HG02763 (cell line): ENCODE results near the gene FER.
A peak's percentile ranks its signal among the peaks of the same experiment; 100 is the strongest.

Experiments
- ATAC-seq: cut with Tn5 transposase; IDR thresholded peaks from one replicate; pipeline ENCODE4 v1.9.1; 2021; ENCODE audit warnings: mild to moderate bottlenecking, moderate library complexity; ENCODE audit not compliant: unreplicated experiment

The FER gene

GRCh38 chr5:109167586-109167985 lies 419.9 kb downstream of the FER start:
- no peak for ATAC-seq

- no peak for ATAC-seq
These were observed 420.5 kb downstream of the FER start for GRCh38 chr5:109168151-109168550.

- no peak for ATAC-seq
These were observed 423.1 kb downstream of the FER start for GRCh38 chr5:109170629-109171350.

GRCh38 chr5:109171437-109172073 lies 423.9 kb downstream of the FER start:
- peak; percentile 70 for ATAC-seq

DNA sequence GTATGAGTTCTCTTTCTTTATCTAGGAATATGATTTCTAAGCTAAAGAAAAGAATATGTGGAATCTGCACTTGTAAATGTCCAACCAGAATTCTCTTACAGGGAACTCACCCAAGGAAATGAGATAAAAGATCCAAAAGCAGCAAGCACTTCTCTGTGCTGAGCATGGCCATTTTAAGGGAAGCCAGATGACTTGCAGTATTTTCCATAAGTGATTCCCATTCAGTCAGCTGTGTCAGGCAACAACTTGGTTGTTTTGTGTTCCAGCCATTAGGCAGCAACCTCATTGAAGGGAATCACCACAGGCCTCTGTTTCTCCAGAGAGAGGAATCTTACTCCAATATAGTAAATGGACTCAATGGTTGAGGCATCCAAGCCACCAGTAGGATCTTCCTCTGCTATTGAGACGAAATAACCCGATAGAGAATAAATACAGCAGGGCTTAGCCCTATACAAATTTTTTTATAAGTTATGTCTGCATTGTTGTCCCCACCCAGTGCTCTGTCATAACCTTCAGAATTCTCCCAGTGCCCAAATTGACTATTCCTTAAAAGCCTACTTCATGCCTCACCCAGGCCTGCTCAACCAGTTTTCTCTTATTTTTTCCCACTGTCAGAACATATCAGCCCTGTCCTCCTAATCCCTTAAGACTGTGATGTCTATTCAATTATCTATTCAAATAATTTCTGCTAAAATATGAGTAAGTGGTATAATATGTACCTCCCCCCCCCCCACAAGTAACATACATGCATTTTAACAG lies 425.5 kb downstream of the FER start:
- ATAC-seq = no peak

- no peak for ATAC-seq
These were observed 429.5 kb downstream of the FER start for GRCh38 chr5:109177227-109177626.

GRCh38 chr5:109177782-109178181 lies 430.1 kb downstream of the FER start:
- ATAC-seq = no peak

DNA sequence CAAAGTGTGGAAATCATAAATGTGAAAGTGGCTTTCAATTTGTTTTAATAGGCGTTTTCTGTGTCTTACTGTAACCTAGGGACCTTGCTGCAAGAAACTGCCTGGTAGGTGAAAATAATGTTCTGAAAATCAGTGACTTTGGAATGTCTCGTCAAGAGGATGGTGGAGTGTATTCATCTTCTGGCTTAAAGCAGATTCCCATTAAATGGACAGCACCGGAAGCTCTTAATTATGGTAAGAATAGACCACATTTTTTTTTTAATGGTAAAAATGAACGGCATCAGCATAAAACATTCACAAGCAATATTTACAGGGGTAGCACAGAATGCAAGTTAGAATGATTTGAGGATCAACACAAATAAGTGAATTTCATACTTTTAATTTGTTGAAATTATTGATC lies 433.0 kb downstream of the FER start:
- no peak for ATAC-seq

GRCh38 chr5:109186759-109187158 lies 439.1 kb downstream of the FER start:
- ATAC-seq = no peak

- ATAC-seq = peak; percentile 56
These were observed 443.5 kb downstream of the FER start for GRCh38 chr5:109191153-109191558.

- no peak for ATAC-seq
These were observed 444.3 kb downstream of the FER start for GRCh38 chr5:109192027-109192426.

- no peak for ATAC-seq
These were observed 445.0 kb downstream of the FER start for GRCh38 chr5:109192555-109193281.

- no peak for ATAC-seq
These were observed 448.0 kb downstream of the FER start for GRCh38 chr5:109195667-109196066.

DNA sequence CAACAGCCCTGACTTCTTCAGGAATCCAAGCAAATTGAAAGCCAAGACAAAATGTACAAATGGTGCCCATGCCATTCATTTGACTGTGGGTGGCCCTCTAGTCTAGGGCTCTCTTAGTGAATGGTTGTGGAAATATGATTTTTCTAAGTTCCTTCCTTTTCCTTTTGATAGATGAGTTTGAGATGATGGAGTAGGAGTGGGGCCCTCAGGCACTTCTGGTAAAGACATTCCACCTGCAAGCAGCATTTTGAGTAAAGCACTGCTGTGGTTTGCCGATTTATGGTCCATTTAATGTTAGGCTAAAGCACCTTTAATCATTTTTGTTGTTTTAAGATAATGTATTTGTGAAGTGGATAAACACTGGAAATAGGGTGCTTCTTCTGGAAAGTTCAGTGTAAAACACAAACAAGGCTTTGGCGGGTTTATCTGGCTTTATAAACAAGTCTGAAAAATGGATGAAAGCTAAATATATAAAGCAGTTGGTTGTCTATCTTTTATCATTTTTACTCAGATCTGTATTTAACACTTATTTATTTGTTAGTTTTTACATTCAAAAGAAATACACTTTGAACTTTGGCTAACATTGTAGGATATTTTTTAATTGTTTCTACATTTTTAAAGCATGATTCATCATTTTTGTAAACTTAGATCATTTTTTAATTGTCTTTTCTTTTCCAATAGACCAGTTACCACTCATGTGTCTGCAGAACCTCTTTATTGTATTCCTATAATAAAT lies 448.6 kb downstream of the FER start:
- no peak for ATAC-seq

- ATAC-seq = no peak
These were observed 449.1 kb downstream of the FER start for GRCh38 chr5:109196823-109197160.

- no peak for ATAC-seq
These were observed 451.6 kb downstream of the FER start for GRCh38 chr5:109199289-109199688.

- no peak for ATAC-seq
These were observed 452.3 kb downstream of the FER start for GRCh38 chr5:109199799-109200620.

DNA sequence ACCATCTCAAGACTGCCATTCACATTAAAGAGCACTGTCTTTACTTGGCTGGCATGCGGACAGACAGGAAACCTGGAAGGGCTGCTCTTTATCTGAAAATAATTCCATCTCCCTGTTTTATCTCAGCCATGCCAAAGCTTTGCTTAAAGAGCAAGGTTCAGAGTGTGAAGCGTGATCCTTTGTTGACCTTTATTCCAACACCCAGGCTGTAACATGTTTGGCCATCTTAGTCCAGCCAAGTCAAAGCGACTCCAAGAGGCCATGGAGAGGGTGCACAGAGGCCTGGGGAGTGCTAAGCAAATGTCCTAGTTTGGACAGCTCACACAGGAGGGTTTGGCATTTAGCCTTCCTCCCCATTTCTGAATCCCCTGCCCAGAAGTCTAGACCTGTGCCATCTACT lies 467.3 kb downstream of the FER start:
- ATAC-seq = no peak

DNA sequence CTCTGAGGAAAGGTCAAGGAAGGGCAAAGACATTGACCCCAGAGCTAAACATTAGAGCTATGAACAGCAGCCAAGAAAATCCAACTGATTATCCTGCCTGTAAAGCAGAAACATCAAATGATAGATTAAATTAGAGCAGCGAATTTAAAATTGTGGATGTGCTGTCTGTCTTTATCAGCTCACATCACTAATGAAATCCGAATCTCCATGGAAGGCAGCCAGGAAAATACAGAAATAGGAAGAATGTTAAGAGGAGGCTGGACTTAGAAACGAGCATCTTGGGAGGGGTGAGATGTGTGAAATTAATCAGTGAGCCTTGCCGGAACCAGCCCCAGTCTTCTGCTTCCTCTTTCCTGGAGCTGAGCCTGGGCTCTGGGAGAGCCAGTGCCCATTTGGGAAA lies 471.1 kb downstream of the FER start:
- ATAC-seq = no peak

DNA sequence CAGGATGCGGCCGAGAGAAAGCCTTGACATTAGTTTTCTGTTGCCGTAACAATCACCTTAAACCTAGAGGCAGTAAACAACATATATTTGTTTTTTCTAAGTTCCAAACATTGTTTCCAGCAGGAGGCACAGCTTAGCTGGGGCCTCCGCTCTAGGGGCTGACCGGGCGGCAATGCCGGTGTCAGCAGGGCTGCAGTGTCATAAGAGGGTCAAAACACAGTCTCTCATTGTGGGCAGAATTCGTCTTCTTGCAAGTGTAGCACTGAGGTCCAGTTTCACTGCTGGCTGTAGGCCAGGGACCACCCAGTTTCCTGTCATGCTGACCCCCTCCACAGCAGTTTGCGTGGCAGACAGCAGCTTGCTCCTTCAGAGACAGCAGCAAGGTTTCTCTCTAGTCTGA lies 475.8 kb downstream of the FER start:
- ATAC-seq = no peak
